Measurements from ENCODE around the gene CTAGE1. TPM values are rescaled to one million over a fixed set of nuclear protein-coding genes. Genes with fewer than 3 reads are reported as not detected.

CTAGE1 gene
- total and polyA plus RNA-seq, 10 of the 15 experiments (the other 5 are each of a cell fraction or from before 2014, with no cell fraction given), result 0.01 TPM; not detected in 9

GRCh38 chr18:22363867-22364463, 53.8 kb downstream of the CTAGE1 start:
- SMC1A ChIA-PET (ENCODE audit: uncharacterized antibody, unreplicated experiment), result no interaction called here
- DNase-seq (ENCODE audit: low read depth, low spot score), result no peak
- H3K4me3 ChIP-seq, result no peak overlapping the region
- intact Hi-C loops (cut with micrococcal nuclease; ENCODE audit: unreplicated experiment), result no loop called here
- no peaks in the 10 kb centered on the region for H3K27me3 ChIP-seq (replicated peaks in 1 of 2; ENCODE audit: control insufficient read depth in 2 of 2, insufficient read depth in 2 of 2, low read length in 1 of 2)
- H4K20me1 ChIP-seq (ENCODE audit: control insufficient read depth, insufficient read depth), result no peaks in the 10 kb centered on the region
- no peaks in the 10 kb centered on the region for H3K4me1 ChIP-seq (ENCODE audit: control insufficient read depth, insufficient read depth, low read length)
- POLR2A ChIA-PET, result no interaction called here
- H3K27ac ChIP-seq (ENCODE audit: control insufficient read depth, insufficient read depth), result no peak overlapping the region
- TF ChIP-seq PBX3 (IDR thresholded peaks at IDR 0.05; ENCODE audit: insufficient replicate concordance, low read depth, low read length), result no peak
- TF ChIP-seq GATAD2B (conservative IDR thresholded peaks at IDR 0.05; ENCODE audit: low read depth), result no peak
- no peak for TF ChIP-seq USF1 (IDR thresholded peaks at IDR 0.05; ENCODE audit: borderline replicate concordance, extremely low read length, insufficient read depth, low read depth, low read length)
- TF ChIP-seq WRNIP1 (IDR thresholded peaks at IDR 0.05; ENCODE audit: borderline replicate concordance, low read depth, low read length), result no peak
- no peak for TF ChIP-seq CBFB (IDR thresholded peaks at IDR 0.05; ENCODE audit: low read depth)
- no peak for TF ChIP-seq ATF2 (IDR thresholded peaks at IDR 0.05; ENCODE audit: low read length)
- TF ChIP-seq YY1 (IDR thresholded peaks at IDR 0.05; ENCODE audit: low read depth, low read length), result no peak
- TF ChIP-seq NBN (IDR thresholded peaks at IDR 0.05), result no peak
- no peak for TF ChIP-seq PML (IDR thresholded peaks at IDR 0.05; ENCODE audit: low read length)
- TF ChIP-seq NRF1 (conservative IDR thresholded peaks at IDR 0.05; ENCODE audit: low read depth, low read length), result no peak
- no peak for TF ChIP-seq RELB (IDR thresholded peaks at IDR 0.05; ENCODE audit: low read depth)
- TF ChIP-seq BCL11A (IDR thresholded peaks at IDR 0.05; ENCODE audit: low read depth, low read length), result no peak
- no peak for TF ChIP-seq TBL1XR1 (IDR thresholded peaks at IDR 0.05; ENCODE audit: low read depth, low read length)
- no peaks in the 10 kb centered on the region for H3K36me3 ChIP-seq (ENCODE audit: control insufficient read depth in 2 of 2, insufficient read depth in 2 of 2, low read length in 1 of 2)
- H2AFZ ChIP-seq (ENCODE audit: control insufficient read depth, low read depth, low read length), result no peak overlapping the region
- FAIRE-seq, result no peak
- no peak overlapping the region for H3K4me2 ChIP-seq (ENCODE audit: control insufficient read depth, insufficient read depth)
- no peak for ATAC-seq
- H3K79me2 ChIP-seq (ENCODE audit: control insufficient read depth, insufficient read depth, low read length), result no peaks in the 10 kb centered on the region
- RAD21 ChIA-PET (ENCODE audit: unreplicated experiment), result no interaction called here
- in situ Hi-C loops (cut with MboI), result no loop called here
- H3K9ac ChIP-seq (ENCODE audit: control insufficient read depth, insufficient read depth, low read length), result no peak overlapping the region
- CTCF ChIA-PET, result no interaction called here
- 46% methylated on average over 1 of the region's 1 CpG for WGBS (ENCODE audit: insufficient coverage, insufficient replicate concordance, low lambda C conversion rate, missing lambda C conversion rate)
- no peaks in the 10 kb centered on the region for H3K9me3 ChIP-seq (replicated peaks; ENCODE audit: control insufficient read depth, insufficient read depth, low read length)
- BruUV-seq (replicated peaks), result no TSS peak

Data from GM12878 (cell line).